Gastrocnemius medialis (tissue), 4 donors: ENCODE measurements around the gene MARCHF10. TPM values are rescaled to one million over a fixed set of nuclear protein-coding genes. Genes with fewer than 3 reads are reported as not detected.

Source experiments
- ATAC-seq, 2 donors: fragments of 150-250 bp; one replicate each; pipeline ENCODE4 v1.9.1; 2016
- DNase-seq, 2 donors: peaks; one replicate each; pipeline ENCODE4 v3.0.0-alpha.2; 2019
- H3K27ac ChIP-seq, 4 donors: fragments of 200-600 bp; sonication (generic); 1 replicate in 1 of 4; 2 replicates in 3 of 4; pipeline ENCODE4 v1.5.1; 2016 to 2018; ENCODE audit warnings: mild to moderate bottlenecking in 2 of 4, moderate library complexity in 1 of 4
- H3K27me3 ChIP-seq, 3 donors: fragments of 200-600 bp; sonication (generic) in 2 of 3; 1 replicate in 1 of 3; 2 replicates in 2 of 3; pipeline versions ENCODE4 v1.5.1 to v1.6.0; 2016 to 2019; ENCODE audit warnings: mild to moderate bottlenecking in 1 of 3, moderate library complexity in 1 of 3
- H3K36me3 ChIP-seq, 2 donors: fragments of 200-600 bp; sonication (generic) in 1 of 2; one replicate each; pipeline ENCODE4 v1.5.1; 2017 to 2018
- H3K4me1 ChIP-seq, 2 donors: fragments of 200-600 bp; sonication (generic) in 1 of 2; one replicate each; pipeline ENCODE4 v1.5.1; 2016 to 2017; ENCODE audit warnings: mild to moderate bottlenecking in 2 of 2
- H3K4me3 ChIP-seq, 4 donors: fragments of 200-600 bp; sonication (generic) in 3 of 4; 1 replicate in 1 of 4; 2 replicates in 3 of 4; pipeline ENCODE4 v1.5.1; 2016 to 2019; ENCODE audit warnings: mild to moderate bottlenecking in 2 of 4
- H3K9me3 ChIP-seq, 3 donors: fragments of 200-600 bp; sonication (generic) in 2 of 3; 1 replicate in 1 of 3; 2 replicates in 2 of 3; pipeline ENCODE4 v1.5.1; 2016 to 2019
- POLR2A ChIP-seq, 2 donors: fragments of 450-650 bp; IDR thresholded peaks; one replicate each; pipeline ENCODE4 v1.6.1; 2017; ENCODE audit warnings: antibody characterized with exemption in 2 of 2, mild to moderate bottlenecking in 2 of 2, moderate library complexity in 2 of 2
- in situ Hi-C, 4 donors: fragments of 200-750 bp; cut with MboI; loops; one replicate each; pipeline versions ENCODE4 v1.15.0 to v1.8.0; 2017; ENCODE audit warnings: low sequenced_read_pairs in 4 of 4
- intact Hi-C: fragments of 100-400 bp; cut with DNase I; formaldehyde crosslinking; loops from one replicate; pipeline ENCODE4 v1.15.1; 2023; ENCODE audit warnings: low total_unique reads
- total RNA-seq, 4 donors: library from RNA; depleted of rRNA; stranded (reverse); fragments of >200 nt; gene quantifications; one replicate each; pipeline versions ENCODE4 v1.1.0 to v1.2.3, GENCODE V29; 2016
- TF ChIP-seq, protein P1 (sequence below), 5 experiments: fragments of 450-650 bp in 3 of 5; fragments of 200-600 bp in 2 of 5; sonication (generic) in 2 of 5; IDR thresholded peaks in 4 of 5; conservative IDR thresholded peaks in 1 of 5; 1 replicate in 4 of 5; 2 replicates in 1 of 5; pipeline ENCODE4 v1.5.1; 2016 to 2019; ENCODE audit warnings: antibody characterized with exemption in 5 of 5, mild to moderate bottlenecking in 3 of 5, moderate library complexity in 3 of 5

The MARCHF10 gene
- total RNA-seq, 4 donors from 2014 or later = not detected

DNA sequence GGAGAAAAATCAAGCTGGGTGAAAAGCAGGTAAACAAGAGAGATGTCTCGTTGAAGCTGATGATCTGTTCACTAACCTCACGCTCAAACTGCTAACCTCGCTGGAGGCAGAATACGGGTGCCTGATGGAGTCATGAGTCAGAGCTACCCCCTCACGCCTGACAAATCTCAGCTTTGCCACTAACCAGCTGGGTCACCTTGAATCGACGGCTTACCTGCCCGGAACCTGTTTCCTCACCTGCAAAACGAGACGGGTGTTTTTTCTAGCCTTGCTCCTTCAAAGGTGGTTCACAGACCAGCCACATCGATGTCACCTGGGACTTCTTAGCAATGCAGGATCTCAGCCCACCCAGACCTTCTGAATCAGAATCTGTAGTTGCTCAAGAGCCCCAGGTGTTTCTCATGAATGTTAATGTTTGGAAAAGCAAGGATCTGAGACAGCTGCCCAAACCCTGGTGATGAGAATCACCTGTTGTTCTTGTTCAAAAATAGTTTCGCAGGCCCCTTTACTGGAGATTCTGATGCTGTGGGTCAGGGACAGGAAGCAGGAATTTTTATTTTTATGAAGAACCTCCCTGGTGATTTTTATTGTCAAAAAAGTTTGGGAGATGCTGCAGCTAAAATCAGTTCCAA lies 56.9 kb downstream of the MARCHF10 start:
- Histone ChIP-seq H3K4me1 (peaks cover 4 to 5% of the 10 kb centered on the region in 2 donors), H3K27me3 (no peaks in the 10 kb centered on the region), H3K9me3 (no peaks in the 10 kb centered on the region), H3K4me3 (no peak overlapping the region), H3K36me3 (no peaks in the 10 kb centered on the region), H3K27ac (no peak overlapping the region)
- ATAC-seq = no peak
- in situ Hi-C loops (no loop called here), intact Hi-C loops (no loop called here)
- no peak for DNase-seq
- TF ChIP-seq POLR2A (IDR thresholded peaks at IDR 0.05) = no peak
- TF ChIP-seq, protein P1, sequence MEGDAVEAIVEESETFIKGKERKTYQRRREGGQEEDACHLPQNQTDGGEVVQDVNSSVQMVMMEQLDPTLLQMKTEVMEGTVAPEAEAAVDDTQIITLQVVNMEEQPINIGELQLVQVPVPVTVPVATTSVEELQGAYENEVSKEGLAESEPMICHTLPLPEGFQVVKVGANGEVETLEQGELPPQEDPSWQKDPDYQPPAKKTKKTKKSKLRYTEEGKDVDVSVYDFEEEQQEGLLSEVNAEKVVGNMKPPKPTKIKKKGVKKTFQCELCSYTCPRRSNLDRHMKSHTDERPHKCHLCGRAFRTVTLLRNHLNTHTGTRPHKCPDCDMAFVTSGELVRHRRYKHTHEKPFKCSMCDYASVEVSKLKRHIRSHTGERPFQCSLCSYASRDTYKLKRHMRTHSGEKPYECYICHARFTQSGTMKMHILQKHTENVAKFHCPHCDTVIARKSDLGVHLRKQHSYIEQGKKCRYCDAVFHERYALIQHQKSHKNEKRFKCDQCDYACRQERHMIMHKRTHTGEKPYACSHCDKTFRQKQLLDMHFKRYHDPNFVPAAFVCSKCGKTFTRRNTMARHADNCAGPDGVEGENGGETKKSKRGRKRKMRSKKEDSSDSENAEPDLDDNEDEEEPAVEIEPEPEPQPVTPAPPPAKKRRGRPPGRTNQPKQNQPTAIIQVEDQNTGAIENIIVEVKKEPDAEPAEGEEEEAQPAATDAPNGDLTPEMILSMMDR (IDR thresholded peaks at IDR 0.05 in 4 of 5, conservative IDR thresholded peaks at IDR 0.05 in 1 of 5) = no peak

DNA sequence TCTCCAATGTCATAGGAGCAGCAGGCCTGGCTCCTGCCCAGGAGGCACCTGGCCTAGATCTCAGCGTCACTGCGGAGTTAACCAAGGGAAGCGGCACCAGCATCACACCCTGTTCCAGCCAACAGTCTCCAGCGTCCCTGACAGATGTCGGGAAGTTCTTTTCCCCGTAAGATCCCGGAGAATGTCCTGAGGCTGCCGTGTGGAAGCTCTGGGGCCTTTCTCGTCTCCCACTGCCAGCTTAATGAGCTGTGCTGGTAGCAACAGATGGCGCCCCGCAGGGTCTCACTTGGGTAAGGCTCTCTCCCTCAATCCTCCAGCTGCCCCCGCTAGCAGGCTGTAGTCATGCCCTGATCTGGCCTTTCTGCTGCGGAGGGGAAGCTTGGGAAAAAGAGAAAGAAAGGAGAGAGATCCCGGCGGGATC lies 57.5 kb downstream of the MARCHF10 start:
- peaks cover 4 to 5% of the 10 kb centered on the region in 2 donors for H3K4me1 ChIP-seq
- ATAC-seq (no peak), DNase-seq (no peak)
- H3K27ac ChIP-seq = no peak overlapping the region
- no peak overlapping the region for H3K4me3 ChIP-seq
- no peak for TF ChIP-seq POLR2A (IDR thresholded peaks at IDR 0.05)
- TF ChIP-seq, protein P1 (IDR thresholded peaks at IDR 0.05 in 4 of 5, conservative IDR thresholded peaks at IDR 0.05 in 1 of 5) = no peak
- H3K36me3 ChIP-seq = no peaks in the 10 kb centered on the region
- intact Hi-C loops (no loop called here), in situ Hi-C loops (no loop called here)
- no peaks in the 10 kb centered on the region for H3K27me3 ChIP-seq
- H3K9me3 ChIP-seq = no peaks in the 10 kb centered on the region

DNA sequence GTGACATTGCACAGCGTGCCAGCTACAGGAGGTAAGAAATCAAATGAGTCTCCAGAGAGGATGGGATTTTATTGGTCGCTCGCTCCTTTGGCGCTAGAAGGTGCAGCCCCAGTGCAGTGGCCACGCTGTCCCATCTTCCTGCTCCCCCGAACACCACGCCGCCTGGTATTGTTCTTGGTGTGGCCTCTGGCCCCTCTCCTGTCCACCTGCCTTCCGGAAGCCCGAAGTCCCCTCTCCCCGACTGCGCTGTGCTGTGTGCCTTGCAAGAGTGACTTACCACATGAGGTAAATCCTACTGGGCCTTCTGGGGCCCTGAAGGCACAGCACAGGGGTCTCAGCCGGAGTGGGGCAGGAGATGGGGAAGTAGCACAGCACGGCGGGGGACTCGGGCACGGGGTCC lies 58.2 kb downstream of the MARCHF10 start:
- in situ Hi-C loops = loop anchor here in 1 of 4 donors (10.0 kb wide), 1 partner anchor 55 kb away; the partner anchor contains the start of gene MARCHF10
- no peak for DNase-seq
- H3K4me3 ChIP-seq = no peak overlapping the region
- H3K27me3 ChIP-seq = no peaks in the 10 kb centered on the region
- peaks cover 0 to under 1% of the 10 kb centered on the region in 2 donors for H3K4me1 ChIP-seq
- H3K27ac ChIP-seq = no peak overlapping the region
- no peaks in the 10 kb centered on the region for H3K36me3 ChIP-seq
- no peak for TF ChIP-seq POLR2A (IDR thresholded peaks at IDR 0.05)
- TF ChIP-seq, protein P1 (IDR thresholded peaks at IDR 0.05 in 4 of 5, conservative IDR thresholded peaks at IDR 0.05 in 1 of 5) = no peak
- intact Hi-C loops = no loop called here
- no peaks in the 10 kb centered on the region for H3K9me3 ChIP-seq
- no peak for ATAC-seq

DNA sequence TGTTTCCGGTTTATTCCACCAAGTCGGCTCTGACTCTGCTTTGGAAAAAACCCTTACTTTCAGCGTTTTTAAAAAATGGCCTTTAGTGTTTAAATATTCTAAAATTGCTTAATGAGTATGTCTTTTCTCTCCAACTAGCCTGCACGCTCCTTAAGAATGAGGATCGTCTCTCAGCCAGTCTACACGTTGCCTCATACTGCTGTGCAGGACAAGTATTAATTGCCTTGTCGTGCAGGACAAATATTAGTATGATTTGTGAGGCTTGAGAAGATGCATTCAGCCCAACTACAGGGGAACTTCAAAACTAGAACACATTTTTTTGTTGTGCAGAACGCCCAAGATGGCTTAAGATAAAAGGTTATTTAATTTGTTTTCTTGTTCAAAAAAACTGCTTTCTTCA lies 61.2 kb downstream of the MARCHF10 start:
- in situ Hi-C loops (loop anchor here in 1 of 4 donors (10.0 kb wide), 1 partner anchor 58 kb away; the partner anchor contains the start of gene MARCHF10), intact Hi-C loops (no loop called here)
- no peak overlapping the region for H3K27ac ChIP-seq
- ATAC-seq (no peak), DNase-seq (no peak)
- TF ChIP-seq POLR2A (IDR thresholded peaks at IDR 0.05) = no peak
- TF ChIP-seq, protein P1 (IDR thresholded peaks at IDR 0.05 in 4 of 5, conservative IDR thresholded peaks at IDR 0.05 in 1 of 5) = no peak
- no peaks in the 10 kb centered on the region for H3K9me3 ChIP-seq
- no peaks in the 10 kb centered on the region for H3K27me3 ChIP-seq
- no peaks in the 10 kb centered on the region for H3K4me1 ChIP-seq
- no peak overlapping the region for H3K4me3 ChIP-seq
- no peaks in the 10 kb centered on the region for H3K36me3 ChIP-seq
